Stimulated activated CD8-positive, alpha-beta memory T cell treated with anti-CD3 and anti-CD28 coated beads, Interleukin-7, amount 100 ng/mL, for 48 hours (primary cell): ENCODE results near the gene LMTK2.

ENCODE experiments used
- DNase-seq, 2 donors: peaks; one replicate each; pipeline ENCODE4 v3.0.0-alpha.2; 2020; ENCODE audit warnings: low read depth in 1 of 2; ENCODE audit errors: extremely low read depth in 1 of 2

Gene LMTK2

GRCh38 chr7:98199131-98199530, 92.5 kb downstream of the LMTK2 start:
- no peak for DNase-seq

GRCh38 chr7:98200364-98200763, 93.7 kb downstream of the LMTK2 start:
- DNase-seq, result peak in 1 of 2 donors; percentile 13

- DNase-seq, result peak; percentile 69 to 80
Observed at GRCh38 chr7:98202367-98203195, 95.9 kb downstream of the LMTK2 start.

GRCh38 chr7:98203261-98203963, 96.8 kb downstream of the LMTK2 start:
- no peak for DNase-seq

GRCh38 chr7:98203964-98204605, 97.4 kb downstream of the LMTK2 start:
- DNase-seq, result no peak

GRCh38 chr7:98204670-98205069, 98.0 kb downstream of the LMTK2 start:
- DNase-seq, result no peak

- DNase-seq, result no peak
Observed at GRCh38 chr7:98205162-98205845, 98.6 kb downstream of the LMTK2 start.

- DNase-seq, result no peak
Observed at GRCh38 chr7:98206451-98207330, 100.0 kb downstream of the LMTK2 start.

- no peak for DNase-seq
Observed at GRCh38 chr7:98209166-98209920, 102.7 kb downstream of the LMTK2 start.

- no peak for DNase-seq
Observed at GRCh38 chr7:98210513-98211220, 104.0 kb downstream of the LMTK2 start.

- DNase-seq, result no peak
Observed at GRCh38 chr7:98211221-98211675, 104.6 kb downstream of the LMTK2 start, which contains the start of gene BHLHA15. Gene BHLHA15 (plus strand): TSS chr7:98211439. CDS start chr7:98212310, 871 bp downstream.

- DNase-seq, result no peak
Observed at GRCh38 chr7:98211676-98212531, 105.2 kb downstream of the LMTK2 start.

- DNase-seq, result no peak
Observed at GRCh38 chr7:98212532-98213041, 105.9 kb downstream of the LMTK2 start.

GRCh38 chr7:98213296-98213887, 106.7 kb downstream of the LMTK2 start:
- DNase-seq, result no peak

- no peak for DNase-seq
Observed at GRCh38 chr7:98213888-98214810, 107.5 kb downstream of the LMTK2 start.

GRCh38 chr7:98214811-98215321, 108.2 kb downstream of the LMTK2 start:
- DNase-seq, result no peak
